ENCODE measurements around the gene AIG1.

Gene AIG1

DNA sequence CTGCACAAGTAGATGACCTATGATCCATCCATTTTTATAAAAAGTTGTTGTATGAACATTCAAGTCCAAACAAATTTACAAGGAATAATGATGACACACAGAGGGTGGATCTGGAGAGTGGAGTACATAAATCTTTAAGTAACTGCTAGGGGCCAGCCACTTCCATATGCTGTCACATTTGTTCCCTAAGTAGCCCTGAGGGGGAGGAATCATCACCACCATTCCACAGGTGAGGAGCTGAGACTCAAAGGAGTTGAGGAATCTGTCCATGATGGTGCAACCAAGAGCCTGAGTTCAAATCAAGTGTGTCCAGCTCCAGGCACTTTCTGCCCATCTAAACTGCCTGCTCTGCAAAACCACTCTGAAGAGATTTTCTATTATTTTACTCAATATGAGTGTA is 132.1 kb downstream of the AIG1 start:
- DNase-seq (ENCODE audit: low read depth in 2 of 3, low spot score in 2 of 3): no peak

- no peak for DNase-seq (ENCODE audit: low read depth in 2 of 3, low spot score in 2 of 3)
Observed at GRCh38 chr6:143193571-143194094, 132.9 kb downstream of the AIG1 start.

GRCh38 chr6:143194095-143194589 is 133.5 kb downstream of the AIG1 start:
- DNase-seq (ENCODE audit: low read depth in 2 of 3, low spot score in 2 of 3): no peak

- no peak for DNase-seq (ENCODE audit: low read depth in 2 of 3, low spot score in 2 of 3)
Observed at GRCh38 chr6:143195349-143195845, 134.7 kb downstream of the AIG1 start.

- no peak for DNase-seq (ENCODE audit: low read depth in 2 of 3, low spot score in 2 of 3)
Observed at GRCh38 chr6:143196525-143197225, 136.0 kb downstream of the AIG1 start.

DNA sequence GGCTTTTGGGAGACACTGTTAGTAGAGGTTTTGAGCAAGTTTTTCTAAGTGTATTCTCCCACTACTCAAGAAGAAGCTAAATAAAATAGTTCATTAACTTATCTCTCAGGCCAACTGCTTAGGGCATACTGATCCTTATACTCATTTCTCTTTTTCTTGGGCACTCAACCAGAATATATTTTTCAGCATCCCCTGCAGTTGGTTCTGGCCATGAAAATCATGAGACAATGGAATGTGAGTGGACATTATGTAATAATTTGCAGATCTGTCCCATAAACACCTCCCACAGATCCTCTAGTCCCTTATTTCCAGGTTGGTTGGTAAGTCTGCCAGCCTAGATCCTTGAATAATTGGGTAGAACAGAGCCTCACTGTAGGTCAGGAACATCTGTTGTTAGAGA is 136.7 kb downstream of the AIG1 start:
- no peak for DNase-seq (ENCODE audit: low read depth in 2 of 3, low spot score in 2 of 3)

GRCh38 chr6:143198312-143198711 is 137.6 kb downstream of the AIG1 start:
- DNase-seq (ENCODE audit: low read depth in 2 of 3, low spot score in 2 of 3): no peak

DNA sequence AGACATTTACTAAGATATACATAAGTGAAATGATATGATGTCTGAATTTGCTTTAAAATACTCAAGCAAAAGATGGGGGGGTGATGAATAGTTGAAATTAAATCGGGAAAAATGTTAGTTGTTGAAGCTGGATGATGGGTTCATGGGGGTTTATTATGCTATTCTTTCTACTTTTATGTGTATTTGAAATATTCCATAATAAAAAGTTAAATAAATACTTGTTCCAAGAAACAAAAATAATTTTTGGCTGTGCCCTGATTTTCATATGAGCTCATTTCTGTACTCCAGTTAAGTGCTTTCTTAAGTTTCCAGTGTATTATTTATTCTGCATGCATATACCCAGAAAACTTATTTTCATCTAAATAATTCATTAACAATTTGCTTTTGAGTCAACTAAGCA is 138.6 kb downstream of the AIG1 start:
- DNase-seq (ENCODE audit: low read depth in 2 of 3, low spot score in 2 of 3): no peak

DNA sequence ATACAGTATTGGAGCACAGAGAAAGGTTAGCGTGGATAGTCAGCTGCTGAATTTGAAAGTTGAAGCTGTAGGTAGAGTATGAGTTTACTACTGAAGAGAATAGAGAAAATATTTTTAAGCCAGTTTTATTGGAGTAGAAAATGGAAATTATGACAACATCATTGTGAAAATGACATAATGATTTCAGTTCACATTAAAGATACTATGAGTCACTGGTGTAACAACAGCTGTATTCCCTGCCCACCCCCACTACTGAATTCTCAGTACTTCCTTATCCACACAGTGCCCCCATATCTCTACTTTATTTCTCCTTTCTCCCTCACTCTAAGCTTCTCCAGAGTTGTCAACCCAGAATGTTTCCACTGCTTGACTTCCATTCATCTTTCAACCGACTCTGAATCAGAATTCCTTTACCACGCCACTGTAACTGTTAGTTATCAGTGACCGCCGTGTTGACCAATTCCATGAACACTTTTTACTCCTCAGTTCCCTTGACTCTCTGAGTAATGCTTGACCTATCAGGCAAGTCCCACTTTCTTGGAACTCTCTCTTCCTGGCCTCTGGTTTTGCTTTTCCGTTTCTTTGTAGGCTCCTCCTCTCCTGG is 139.6 kb downstream of the AIG1 start:
- DNase-seq (ENCODE audit: low read depth in 2 of 3, low spot score in 2 of 3): no peak

- DNase-seq (ENCODE audit: low read depth in 2 of 3, low spot score in 2 of 3): no peak
Observed at GRCh38 chr6:143204045-143204444, 143.4 kb downstream of the AIG1 start.

DNA sequence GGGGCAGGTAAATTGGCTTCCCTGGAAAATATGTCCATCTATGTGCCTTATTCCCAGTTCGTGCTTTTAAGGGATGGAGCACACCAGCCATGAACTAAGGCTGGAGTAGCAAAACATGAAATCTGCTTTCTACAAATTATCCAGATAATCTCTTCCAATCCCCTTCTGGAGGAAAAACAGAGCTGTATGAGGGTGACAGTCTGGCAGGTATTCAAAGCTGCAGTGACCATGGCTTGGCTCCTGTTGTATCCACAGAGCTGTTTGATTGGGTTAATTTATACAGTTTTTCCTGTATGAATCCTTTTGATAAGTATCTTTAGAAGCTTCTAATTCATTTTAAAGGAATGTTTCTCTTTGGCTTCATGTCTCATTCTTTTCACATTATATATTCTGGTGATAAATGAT is 144.4 kb downstream of the AIG1 start:
- no peak for DNase-seq (ENCODE audit: low read depth in 2 of 3, low spot score in 2 of 3)

DNA sequence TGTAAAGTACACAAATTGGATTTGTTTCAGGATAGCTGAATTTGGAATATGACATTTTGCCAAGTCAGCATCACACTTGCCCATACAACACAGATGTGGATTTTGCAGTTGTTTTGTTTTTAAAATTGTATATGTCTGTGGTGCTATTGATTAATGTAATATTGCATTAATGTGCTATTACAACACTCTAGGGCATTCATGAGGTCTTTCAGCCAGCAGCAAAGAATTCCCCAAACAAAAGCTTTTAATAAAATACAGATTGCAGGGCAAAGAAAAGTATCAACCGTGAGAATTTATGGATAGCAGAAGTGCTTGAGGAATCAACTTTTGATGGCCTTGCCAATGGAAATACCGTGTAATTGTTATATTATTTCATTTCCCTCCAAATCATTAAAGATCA is 144.9 kb downstream of the AIG1 start:
- no peak for DNase-seq (ENCODE audit: low read depth in 2 of 3, low spot score in 2 of 3)

- no peak for DNase-seq (ENCODE audit: low read depth in 2 of 3, low spot score in 2 of 3)
Observed at GRCh38 chr6:143205991-143206390, 145.3 kb downstream of the AIG1 start.

- no peak for DNase-seq (ENCODE audit: low read depth in 2 of 3, low spot score in 2 of 3)
Observed at GRCh38 chr6:143206550-143206949, 145.9 kb downstream of the AIG1 start.

DNA sequence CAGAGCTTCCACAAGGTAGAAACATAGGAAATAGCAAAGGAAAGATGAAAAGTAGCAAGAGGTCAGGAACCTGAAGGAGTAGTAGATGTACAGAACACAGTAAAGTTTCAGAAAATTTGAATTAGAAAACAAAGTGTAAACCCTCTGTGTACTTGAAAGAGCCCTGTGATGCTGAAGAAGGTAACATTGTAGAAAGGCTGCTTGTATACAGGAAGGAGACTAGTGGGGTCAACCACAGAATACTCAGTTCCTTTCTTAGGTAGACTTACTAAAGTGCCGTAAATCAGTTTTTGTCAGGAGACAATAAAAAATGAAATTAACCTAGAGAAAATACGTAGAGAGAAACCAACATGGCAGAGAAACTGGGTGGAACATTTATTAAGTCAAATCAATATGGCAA is 149.7 kb downstream of the AIG1 start:
- DNase-seq (ENCODE audit: low read depth in 2 of 3, low spot score in 2 of 3): no peak

DNA sequence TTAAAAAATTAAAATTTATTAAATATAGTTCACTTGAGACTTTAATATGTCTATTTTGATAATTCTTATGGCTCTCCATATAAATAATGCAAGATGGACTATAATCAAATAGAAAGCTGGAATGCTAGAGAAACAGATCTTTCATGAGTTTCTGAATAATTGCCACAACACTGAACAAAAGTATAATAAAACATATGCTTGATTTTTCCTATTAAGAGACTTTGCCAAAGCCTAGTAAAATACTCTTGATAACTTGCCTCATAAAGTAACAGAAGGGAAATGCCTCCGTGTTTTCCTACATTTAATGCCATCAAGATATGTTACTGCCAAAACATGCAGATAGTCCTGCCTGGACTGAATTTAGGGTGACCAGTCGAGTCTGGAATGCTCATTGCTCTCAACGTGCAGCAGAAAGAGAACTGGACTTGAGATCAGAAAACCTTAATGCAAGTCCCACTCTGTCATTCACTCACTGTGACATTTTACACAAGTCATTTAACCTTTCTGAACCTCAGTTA is 153.2 kb downstream of the AIG1 start:
- DNase-seq (ENCODE audit: low read depth in 2 of 3, low spot score in 2 of 3): no peak

- DNase-seq (ENCODE audit: low read depth in 2 of 3, low spot score in 2 of 3): no peak
Observed at GRCh38 chr6:143215363-143215762, 154.7 kb downstream of the AIG1 start.

- DNase-seq (ENCODE audit: low read depth in 2 of 3, low spot score in 2 of 3): no peak
Observed at GRCh38 chr6:143215771-143216170, 155.1 kb downstream of the AIG1 start.

DNA sequence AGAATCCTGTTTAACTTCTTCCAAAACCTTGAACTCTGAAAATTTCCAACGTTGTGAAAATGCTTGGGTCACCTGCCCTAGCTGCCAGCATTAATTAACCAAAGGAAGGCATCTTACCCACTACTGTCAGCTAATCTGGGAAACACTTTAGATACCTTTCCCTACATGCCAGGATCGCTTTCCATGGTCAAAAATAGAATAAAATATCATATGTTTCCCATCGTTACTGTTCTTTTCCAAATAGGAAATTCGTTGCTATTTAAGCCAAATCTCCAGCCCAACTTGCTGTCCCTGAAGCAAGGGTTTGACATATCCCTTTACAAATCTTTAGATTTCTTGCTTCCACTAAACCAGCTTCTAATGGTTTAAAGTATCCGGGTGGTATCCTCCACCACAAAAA is 157.5 kb downstream of the AIG1 start:
- no peak for DNase-seq (ENCODE audit: low read depth in 2 of 3, low spot score in 2 of 3)

GRCh38 chr6:143221698-143222097 is 161.0 kb downstream of the AIG1 start:
- no peak for DNase-seq (ENCODE audit: low read depth in 2 of 3, low spot score in 2 of 3)

DNA sequence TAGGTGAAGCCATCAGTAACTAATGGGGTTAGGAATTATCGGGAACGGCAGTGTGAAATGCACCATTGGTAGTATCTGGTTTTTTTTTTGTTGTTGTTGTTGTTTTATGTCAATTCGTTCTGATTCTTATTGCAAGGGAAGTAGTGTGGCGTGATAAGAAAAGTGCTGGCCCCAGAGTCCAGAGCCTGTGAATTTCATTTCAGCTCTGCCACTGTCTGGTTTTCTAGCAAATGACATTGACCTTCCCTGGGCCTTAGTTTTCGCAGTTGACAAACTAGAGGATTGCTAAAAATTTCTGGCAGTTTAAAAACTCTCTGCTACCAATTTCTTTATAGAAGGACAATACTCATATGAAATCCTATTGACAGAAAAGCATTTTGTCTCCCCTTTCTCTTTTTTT is 161.6 kb downstream of the AIG1 start:
- no peak for DNase-seq (ENCODE audit: low read depth in 2 of 3, low spot score in 2 of 3)

DNA sequence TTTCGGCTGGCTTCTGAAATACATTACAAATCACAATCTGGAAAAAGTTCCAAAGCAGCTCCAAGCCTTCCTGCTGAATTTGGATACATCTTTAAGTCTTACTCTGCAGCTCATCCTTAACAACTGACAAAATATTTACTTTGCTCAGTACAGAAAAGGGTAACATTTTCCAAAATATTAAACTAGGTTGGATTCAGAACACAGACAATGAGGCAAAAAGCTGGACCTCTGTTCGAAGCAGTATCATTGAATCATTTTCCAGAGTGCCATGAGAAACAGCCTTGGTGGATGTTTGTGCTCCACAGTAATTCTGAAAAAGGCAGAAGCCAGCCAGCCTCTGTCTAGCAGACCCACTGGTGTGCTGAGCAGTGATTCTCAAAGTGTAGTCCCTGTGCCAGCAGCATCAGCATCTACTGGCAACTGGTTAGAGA is 162.1 kb downstream of the AIG1 start:
- DNase-seq (ENCODE audit: low read depth in 2 of 3, low spot score in 2 of 3): no peak
